Fibroblast of mammary gland (primary cell): ENCODE data around the gene CDH15.

Experiments used
- DNase-seq: peaks from one replicate; pipeline ENCODE4 v3.0.0-alpha.2; 2010; ENCODE audit warnings: low read depth
- H3K4me3 ChIP-seq: 2 replicates; pipeline ENCODE4 v1.5.1; 2011; ENCODE audit warnings: low read depth, mild to moderate bottlenecking, low read length, moderate library complexity; ENCODE audit not compliant: control insufficient read depth
- TF ChIP-seq, protein P1 (sequence below): conservative IDR thresholded peaks from 2 replicates; pipeline ENCODE4 v1.5.1; 2011; ENCODE audit warnings: low read depth, low read length, inconsistent platforms; ENCODE audit not compliant: control insufficient read depth, insufficient read depth

Gene CDH15

DNA sequence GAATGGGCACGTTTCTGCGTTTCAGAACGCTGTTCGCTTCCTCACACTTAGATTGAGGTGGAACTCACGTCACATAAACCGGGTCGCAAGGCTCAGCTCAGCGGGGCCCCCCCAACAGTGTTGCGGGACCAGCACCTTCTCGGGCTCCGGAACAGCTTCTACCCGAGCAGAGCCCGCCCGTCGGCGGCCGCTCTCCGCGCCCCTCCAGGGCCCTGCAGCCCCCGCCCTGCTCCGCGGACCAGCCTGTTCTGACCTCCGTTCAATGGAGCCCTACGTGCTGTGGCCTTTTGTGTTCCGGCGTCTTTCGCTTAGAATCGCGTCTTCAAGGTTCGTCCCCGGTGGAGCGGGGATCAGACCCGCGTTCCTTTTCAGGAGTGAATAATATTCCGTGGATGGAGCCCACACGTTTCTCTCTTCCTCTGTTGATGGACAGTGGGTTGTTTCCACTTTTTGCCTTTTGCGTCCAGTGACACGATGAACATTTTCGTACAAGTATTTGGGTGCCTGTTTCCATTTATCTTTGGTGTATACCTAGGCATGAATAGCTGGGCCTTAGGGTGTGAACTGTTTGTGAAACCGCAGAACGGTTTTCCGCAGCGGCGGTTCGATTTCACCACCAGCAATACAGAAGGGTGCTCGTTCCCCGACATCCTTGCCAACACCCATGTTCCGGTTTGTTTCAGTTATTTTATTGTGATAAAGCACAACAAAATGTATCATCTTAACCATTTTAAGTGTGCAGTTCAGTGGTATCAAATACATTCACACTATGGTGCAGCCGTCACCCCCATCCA lies 31.1 kb downstream of the CDH15 start:
- TF ChIP-seq, protein P1, sequence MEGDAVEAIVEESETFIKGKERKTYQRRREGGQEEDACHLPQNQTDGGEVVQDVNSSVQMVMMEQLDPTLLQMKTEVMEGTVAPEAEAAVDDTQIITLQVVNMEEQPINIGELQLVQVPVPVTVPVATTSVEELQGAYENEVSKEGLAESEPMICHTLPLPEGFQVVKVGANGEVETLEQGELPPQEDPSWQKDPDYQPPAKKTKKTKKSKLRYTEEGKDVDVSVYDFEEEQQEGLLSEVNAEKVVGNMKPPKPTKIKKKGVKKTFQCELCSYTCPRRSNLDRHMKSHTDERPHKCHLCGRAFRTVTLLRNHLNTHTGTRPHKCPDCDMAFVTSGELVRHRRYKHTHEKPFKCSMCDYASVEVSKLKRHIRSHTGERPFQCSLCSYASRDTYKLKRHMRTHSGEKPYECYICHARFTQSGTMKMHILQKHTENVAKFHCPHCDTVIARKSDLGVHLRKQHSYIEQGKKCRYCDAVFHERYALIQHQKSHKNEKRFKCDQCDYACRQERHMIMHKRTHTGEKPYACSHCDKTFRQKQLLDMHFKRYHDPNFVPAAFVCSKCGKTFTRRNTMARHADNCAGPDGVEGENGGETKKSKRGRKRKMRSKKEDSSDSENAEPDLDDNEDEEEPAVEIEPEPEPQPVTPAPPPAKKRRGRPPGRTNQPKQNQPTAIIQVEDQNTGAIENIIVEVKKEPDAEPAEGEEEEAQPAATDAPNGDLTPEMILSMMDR, result no peak
- no peak overlapping the region for H3K4me3 ChIP-seq
- DNase-seq, result no peak

DNA sequence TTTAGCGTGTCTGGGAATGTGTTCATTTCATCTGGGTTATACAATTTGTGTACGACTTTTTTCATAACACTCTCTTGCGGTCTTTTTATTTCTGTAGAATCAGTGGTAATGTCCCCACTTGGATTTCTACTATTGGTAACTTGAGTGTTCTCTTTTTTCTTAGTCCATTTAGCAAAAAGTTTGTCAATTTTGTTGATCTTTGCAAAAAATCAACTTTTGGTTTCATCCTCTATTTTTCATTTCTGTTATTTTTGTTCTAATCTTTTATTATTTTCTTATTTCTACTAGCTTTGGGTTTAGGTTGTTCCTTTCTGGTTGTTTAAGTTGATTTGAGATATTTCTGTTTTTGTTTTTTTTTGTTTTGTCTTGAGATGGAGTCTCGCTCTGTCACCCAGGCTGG lies 36.4 kb downstream of the CDH15 start:
- no peak overlapping the region for H3K4me3 ChIP-seq
- no peak for DNase-seq
- TF ChIP-seq, protein P1, result no peak

DNA sequence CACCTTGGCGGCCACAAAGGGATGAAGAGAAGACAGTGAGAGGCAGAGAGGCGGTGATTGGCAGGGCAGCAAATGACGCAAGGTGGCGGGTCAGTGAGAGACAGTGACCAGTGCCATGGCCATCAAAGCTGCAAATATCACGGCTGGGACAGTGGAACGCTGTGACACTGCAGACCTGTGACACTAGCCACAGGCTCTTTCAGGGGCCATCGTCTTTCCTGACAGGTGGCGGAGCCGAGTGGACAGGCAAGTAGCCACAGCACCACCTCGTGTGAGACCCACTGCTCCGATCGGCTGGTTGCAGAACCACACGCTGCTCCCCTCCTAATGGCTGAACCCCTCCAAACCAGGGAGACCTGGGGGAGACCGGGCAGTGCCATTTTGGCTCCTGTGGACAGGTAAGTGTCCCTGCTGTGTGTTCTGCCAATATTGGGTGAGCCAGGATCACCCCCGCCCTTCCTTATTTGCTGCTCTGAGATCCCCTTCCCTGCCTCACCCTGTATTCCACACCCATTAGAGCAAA lies 38.0 kb downstream of the CDH15 start:
- no peak for DNase-seq
- TF ChIP-seq, protein P1, result no peak
- H3K4me3 ChIP-seq, result no peak overlapping the region

DNA sequence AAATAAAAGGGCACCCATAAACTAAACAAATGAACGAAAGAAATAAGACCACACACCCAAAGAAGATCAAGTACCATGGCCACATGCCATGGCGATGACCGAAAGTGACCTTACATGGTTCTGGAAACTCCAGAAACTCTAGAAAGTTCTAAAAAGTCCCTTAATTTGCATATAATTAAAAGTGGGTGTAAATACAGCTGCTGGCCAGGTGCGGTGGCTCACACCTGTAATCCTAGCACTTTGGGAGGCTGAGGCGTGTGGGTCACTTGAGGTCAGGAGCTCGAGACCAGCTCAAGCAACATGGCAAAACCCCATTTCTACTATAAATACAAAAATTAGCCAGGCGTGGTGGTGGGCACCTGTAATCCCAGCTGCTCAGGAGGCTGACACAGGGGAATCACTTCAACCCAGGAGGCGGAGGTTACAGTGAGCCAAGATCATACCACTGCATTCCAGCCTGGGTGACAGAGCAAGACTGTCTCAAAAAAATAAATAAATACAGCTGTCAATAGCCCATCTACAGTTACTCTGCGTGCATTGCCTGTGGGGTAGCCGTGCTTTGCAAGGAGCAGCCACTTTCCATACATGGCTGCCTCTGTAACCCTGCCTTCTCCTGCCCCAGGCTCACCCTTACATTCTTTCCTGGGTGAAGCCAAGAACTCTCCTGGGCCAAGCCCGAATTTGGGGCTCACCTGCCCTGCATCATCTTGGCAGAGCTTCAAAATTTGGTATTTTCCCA lies 38.8 kb downstream of the CDH15 start:
- TF ChIP-seq, protein P1, result no peak
- no peak overlapping the region for H3K4me3 ChIP-seq
- DNase-seq, result no peak

DNA sequence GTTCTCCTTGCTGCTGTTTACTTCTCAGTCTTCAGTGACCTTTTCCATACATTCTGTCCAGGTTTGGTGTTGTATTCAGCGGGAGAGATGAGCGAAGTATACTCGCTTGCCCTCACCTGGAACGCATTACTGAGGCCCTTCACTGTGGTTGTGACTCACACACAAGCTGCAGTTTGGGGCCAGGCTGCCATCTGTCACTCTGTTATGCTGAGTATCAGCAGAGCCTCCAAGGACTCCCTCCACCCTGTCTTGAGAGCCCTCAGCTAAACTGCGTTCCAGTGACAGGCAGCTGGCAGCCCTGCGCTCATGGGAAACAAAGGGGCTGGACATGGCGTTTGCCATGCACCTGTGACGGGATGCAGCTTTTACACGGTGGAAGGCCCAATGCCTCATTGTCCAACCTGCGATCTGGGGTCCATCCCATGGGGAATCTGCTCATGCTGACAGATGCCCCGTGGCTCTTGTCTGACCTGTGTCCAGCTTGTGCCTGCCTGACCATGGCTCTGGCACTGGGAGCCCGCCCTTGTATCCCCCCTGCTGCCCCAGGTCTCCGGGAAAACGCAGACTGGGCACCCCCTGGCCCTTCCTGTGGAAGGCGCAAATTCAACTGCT lies 39.5 kb downstream of the CDH15 start:
- H3K4me3 ChIP-seq, result no peak overlapping the region
- TF ChIP-seq, protein P1, result no peak
- peak; percentile 46 for DNase-seq

DNA sequence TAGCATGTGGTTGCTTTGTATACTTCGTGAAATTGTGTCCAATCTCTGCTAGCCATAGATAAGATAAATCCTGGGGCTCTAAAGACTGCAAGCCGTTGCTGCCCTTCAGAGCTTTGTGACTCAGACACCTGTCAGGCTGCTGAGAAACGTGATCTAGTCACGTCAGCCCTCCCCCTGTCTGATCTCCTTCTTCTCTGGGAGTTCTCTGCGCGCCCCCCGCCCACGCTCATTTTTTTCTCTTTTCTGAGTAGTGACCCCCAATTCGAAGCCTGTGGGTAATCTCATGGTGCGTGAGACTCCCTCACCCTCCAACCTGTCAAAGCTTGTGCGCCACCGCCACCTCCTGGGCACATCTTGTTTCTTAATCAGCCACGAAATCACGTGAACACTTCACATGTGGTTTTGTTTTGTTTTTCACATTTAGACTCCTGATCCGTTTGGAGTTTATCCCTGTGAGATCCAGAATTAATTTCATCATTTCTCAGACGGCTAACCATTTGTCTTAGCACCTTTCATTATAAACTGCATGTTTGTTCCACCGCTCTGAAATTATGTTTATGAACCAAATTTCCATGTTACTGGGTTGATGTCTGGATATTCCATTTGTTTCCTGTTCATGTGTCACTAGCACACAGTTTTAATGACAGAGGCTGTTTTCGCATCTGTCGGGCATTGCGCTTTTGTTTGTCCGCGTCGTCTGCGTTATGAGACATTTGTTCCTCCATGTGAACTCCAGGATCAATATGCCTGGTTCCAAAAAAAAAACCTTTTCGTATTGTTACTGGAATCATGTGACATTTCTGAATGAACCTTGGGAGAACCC lies 45.0 kb downstream of the CDH15 start:
- peak overlapping the region; percentile 86 for H3K4me3 ChIP-seq
- TF ChIP-seq, protein P1, result peak; percentile 58

More for the DNA sequence above, 45.0 kb downstream of the CDH15 start:
- peak; percentile 78 for DNase-seq
